ENCODE data around the gene CENPP.

The CENPP gene

DNA sequence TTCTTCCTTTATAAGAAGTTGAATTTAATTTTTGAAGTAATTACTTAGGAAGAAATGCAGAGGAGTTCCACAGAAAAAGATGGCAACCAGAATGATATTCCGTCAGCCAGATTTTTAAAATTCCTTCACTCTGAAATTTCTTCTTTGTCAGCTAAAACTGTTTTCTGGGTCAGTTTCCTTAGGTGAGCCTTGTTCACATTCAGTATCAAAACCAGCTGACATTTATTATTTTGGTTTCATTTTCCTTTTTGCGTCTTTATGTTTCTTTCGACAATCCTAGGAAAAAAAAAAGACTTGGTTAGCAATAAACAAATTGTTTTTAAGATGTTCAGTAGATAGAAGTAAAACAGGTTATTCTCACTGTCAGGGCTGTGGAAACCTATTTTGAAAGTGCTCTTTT, 28.1 kb upstream of the CENPP start:
- ATAC-seq (no peak), DNase-seq (no peak)
- H3K4me3 Mint-ChIP-seq, result no peak overlapping the region
- H3K9me3 Mint-ChIP-seq, result no peaks in the 10 kb centered on the region
- peaks cover 57% of the 10 kb centered on the region for H3K36me3 Mint-ChIP-seq (ENCODE audit: low read depth)
- peaks cover 2% of the 10 kb centered on the region for H3K27me3 Mint-ChIP-seq
- peak overlapping the region; percentile 53 for H3K27ac Mint-ChIP-seq
- H3K4me1 Mint-ChIP-seq, result peaks cover 38% of the 10 kb centered on the region

DNA sequence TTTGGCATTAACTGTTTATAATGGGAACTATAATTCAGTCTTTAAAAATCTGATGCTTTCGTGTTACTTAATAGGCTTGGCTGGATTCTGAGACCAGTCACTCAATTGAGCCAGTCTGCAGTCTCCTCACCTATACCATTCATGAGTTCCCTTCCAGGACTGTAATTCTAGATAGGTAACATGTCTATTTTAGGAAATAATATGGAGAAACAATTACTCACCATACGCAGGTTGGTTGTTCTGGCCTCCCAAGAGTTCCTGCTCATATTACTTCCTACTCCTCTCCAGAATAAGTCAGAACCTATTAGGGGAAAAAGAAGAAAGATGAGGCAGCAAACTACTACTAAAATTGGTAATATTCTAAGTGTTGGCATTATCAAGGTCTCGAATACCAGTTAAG, 27.7 kb upstream of the CENPP start:
- no peak overlapping the region for H3K4me3 Mint-ChIP-seq
- H3K27ac Mint-ChIP-seq, result peak overlapping the region; percentile 53
- peaks cover 56% of the 10 kb centered on the region for H3K36me3 Mint-ChIP-seq (ENCODE audit: low read depth)

GRCh38 chr9:92299116-92299515, 26.6 kb upstream of the CENPP start:
- Mint-ChIP-seq H3K27ac (peak overlapping the region; percentile 61), H3K36me3 (ENCODE audit: low read depth) (peaks cover 61% of the 10 kb centered on the region)

More for the DNA sequence above, 27.7 kb upstream of the CENPP start:
- peaks cover 34% of the 10 kb centered on the region for H3K4me1 Mint-ChIP-seq
- H3K9me3 Mint-ChIP-seq, result no peaks in the 10 kb centered on the region
- H3K27me3 Mint-ChIP-seq, result peaks cover 2% of the 10 kb centered on the region
- no peak for DNase-seq
- ATAC-seq, result no peak

DNA sequence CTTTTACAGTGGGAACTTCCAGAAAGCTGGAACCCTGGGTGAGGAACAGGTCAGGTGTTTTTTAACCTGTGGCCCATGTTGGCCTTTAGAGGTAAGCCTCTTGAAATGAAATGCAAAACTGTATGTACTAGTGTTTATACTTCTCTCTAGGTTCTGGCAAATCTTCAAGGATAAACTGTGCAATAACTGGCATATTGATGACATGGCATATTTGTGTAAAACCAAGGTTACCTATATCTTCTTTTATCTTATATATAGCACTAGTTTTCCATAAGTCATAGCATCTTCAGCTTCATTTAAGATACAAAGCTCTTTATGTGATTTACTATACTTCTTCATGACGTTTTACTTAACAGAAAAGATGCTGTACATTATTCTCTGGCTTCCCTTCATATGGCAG, 24.8 kb upstream of the CENPP start:
- ATAC-seq (no peak), DNase-seq (no peak)
- Mint-ChIP-seq H3K9me3 (no peaks in the 10 kb centered on the region), H3K27ac (no peak overlapping the region), H3K36me3 (ENCODE audit: low read depth) (peaks cover 67% of the 10 kb centered on the region), H3K4me1 (peaks cover 16% of the 10 kb centered on the region), H3K27me3 (no peaks in the 10 kb centered on the region), H3K4me3 (no peak overlapping the region)

More at GRCh38 chr9:92299116-92299515, 26.6 kb upstream of the CENPP start:
- no peak for DNase-seq
- no peaks in the 10 kb centered on the region for H3K27me3 Mint-ChIP-seq
- ATAC-seq, result no peak
- no peak overlapping the region for H3K4me3 Mint-ChIP-seq
- H3K4me1 Mint-ChIP-seq, result peaks cover 28% of the 10 kb centered on the region
- no peaks in the 10 kb centered on the region for H3K9me3 Mint-ChIP-seq

DNA sequence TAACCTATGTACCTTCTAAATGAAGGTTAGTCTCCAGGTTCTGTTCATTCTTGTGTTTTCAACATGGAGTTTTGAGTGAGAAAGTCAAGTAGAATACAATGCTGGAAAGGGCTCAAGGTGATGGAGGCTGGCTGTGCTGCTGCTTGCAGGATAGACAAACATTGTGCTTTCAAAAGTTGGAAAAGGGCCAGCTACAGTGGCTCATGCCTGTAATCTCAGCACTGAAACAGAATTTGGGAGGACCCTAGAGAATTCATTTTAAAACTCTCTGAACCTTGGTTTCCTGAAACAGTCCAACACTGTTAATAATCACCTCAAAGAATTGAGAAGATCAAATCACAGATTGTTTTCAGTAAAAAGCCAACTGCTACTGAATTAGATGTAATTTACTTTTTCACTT, 16.9 kb upstream of the CENPP start:
- DNase-seq, result no peak
- peaks cover 10% of the 10 kb centered on the region for H3K4me1 Mint-ChIP-seq
- no peaks in the 10 kb centered on the region for H3K27me3 Mint-ChIP-seq
- H3K27ac Mint-ChIP-seq, result no peak overlapping the region
- peaks cover 68% of the 10 kb centered on the region for H3K36me3 Mint-ChIP-seq (ENCODE audit: low read depth)
- no peak for ATAC-seq
- H3K4me3 Mint-ChIP-seq, result no peak overlapping the region
- no peaks in the 10 kb centered on the region for H3K9me3 Mint-ChIP-seq

DNA sequence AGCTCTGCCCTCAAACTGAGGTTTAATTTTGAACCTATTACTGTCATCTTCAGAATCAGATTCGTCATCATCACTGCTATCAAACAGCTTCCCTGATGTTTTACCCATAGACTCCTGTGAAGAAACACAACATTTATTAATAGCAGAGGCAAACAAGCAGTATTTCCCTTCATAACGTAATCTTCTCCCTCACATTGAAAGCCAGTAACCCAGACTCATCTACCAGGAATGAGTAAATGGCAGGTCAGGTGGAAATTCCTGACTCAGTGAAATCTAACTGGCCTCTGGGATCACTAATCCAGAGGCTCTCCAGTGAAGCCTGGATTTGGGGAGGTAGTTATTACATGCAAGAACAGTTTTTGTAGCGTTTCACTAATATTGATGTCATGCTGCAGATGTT, 15.2 kb upstream of the CENPP start:
- peaks cover 22% of the 10 kb centered on the region for H3K4me1 Mint-ChIP-seq
- H3K27ac Mint-ChIP-seq, result no peak overlapping the region
- H3K36me3 Mint-ChIP-seq (ENCODE audit: low read depth), result peaks cover 73% of the 10 kb centered on the region
- H3K4me3 Mint-ChIP-seq, result no peak overlapping the region
- no peak for ATAC-seq
- H3K9me3 Mint-ChIP-seq, result no peaks in the 10 kb centered on the region
- no peak for DNase-seq
- no peaks in the 10 kb centered on the region for H3K27me3 Mint-ChIP-seq

GRCh38 chr9:92312887-92313623, 12.7 kb upstream of the CENPP start:
- ATAC-seq (no peak), DNase-seq (no peak)
- H3K4me3 Mint-ChIP-seq, result no peak overlapping the region
- no peaks in the 10 kb centered on the region for H3K9me3 Mint-ChIP-seq
- H3K36me3 Mint-ChIP-seq (ENCODE audit: low read depth), result peaks cover 76% of the 10 kb centered on the region
- H3K4me1 Mint-ChIP-seq, result peaks cover 22% of the 10 kb centered on the region
- no peaks in the 10 kb centered on the region for H3K27me3 Mint-ChIP-seq
- H3K27ac Mint-ChIP-seq, result peak overlapping the region; percentile 25

DNA sequence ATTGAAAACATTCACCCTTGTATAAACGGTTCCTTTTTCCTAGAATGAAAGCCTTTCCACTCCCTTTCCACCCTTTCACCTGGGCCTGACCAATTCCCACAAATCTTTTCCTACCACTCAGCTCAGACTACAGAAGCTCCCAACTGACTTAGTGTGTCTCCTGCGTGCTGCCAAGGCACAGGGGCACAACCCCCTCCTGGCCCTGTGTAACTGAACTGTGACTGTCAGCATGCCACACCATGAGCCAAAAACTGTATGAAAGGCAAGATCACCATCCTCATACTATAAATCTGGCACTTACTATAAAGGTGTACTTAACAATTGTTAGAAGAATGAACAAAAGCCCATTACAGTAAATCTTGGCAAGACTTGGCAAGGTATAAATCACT, 12.1 kb upstream of the CENPP start:
- H3K27ac Mint-ChIP-seq, result peak overlapping the region; percentile 25
- no peak for ATAC-seq

GRCh38 chr9:92315456-92315855, 10.3 kb upstream of the CENPP start:
- peaks cover 73% of the 10 kb centered on the region for H3K36me3 Mint-ChIP-seq (ENCODE audit: low read depth)
- DNase-seq (no peak), ATAC-seq (no peak)
- H3K9me3 Mint-ChIP-seq, result no peaks in the 10 kb centered on the region
- H3K4me3 Mint-ChIP-seq, result no peak overlapping the region
- no peaks in the 10 kb centered on the region for H3K27me3 Mint-ChIP-seq
- peaks cover 22% of the 10 kb centered on the region for H3K4me1 Mint-ChIP-seq
- no peak overlapping the region for H3K27ac Mint-ChIP-seq

More for the DNA sequence above, 12.1 kb upstream of the CENPP start:
- Mint-ChIP-seq H3K4me1 (peaks cover 22% of the 10 kb centered on the region), H3K4me3 (no peak overlapping the region), H3K27me3 (no peaks in the 10 kb centered on the region), H3K36me3 (ENCODE audit: low read depth) (peaks cover 76% of the 10 kb centered on the region), H3K9me3 (no peaks in the 10 kb centered on the region)
- no peak for DNase-seq

DNA sequence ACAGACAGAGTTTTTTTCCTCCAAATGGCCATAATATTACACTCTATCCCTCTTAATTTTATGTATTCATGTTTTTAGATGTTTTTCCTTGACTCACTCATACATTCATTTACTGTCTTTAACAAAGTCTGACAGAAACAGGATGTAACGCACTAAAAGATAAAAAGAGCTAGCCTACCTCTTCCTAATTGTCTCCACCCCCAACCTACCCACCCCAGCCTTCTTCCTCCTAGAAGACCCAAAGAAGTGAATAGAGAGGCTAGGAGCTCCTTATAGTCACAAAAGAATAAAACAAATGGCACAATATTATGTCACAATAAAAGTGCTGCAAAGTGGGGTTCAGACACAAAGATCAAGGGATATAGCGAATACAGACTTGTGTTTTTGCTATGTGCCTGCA, 1.3 kb upstream of the CENPP start:
- DNase-seq (no peak), ATAC-seq (no peak)
- H3K36me3 Mint-ChIP-seq (ENCODE audit: low read depth), result peaks cover 40% of the 10 kb centered on the region
- H3K4me3 Mint-ChIP-seq, result peak overlapping the region; percentile 96
- H3K27me3 Mint-ChIP-seq, result no peaks in the 10 kb centered on the region
- H3K9me3 Mint-ChIP-seq, result no peaks in the 10 kb centered on the region
- peak overlapping the region; percentile 98 for H3K27ac Mint-ChIP-seq
- peaks cover 36% of the 10 kb centered on the region for H3K4me1 Mint-ChIP-seq

- DNase-seq (no peak), ATAC-seq (peak; percentile 30)
- no peaks in the 10 kb centered on the region for H3K9me3 Mint-ChIP-seq
- peak overlapping the region; percentile 96 for H3K4me3 Mint-ChIP-seq
- peaks cover 37% of the 10 kb centered on the region for H3K4me1 Mint-ChIP-seq
- H3K27ac Mint-ChIP-seq, result peak overlapping the region; percentile 98
- no peaks in the 10 kb centered on the region for H3K27me3 Mint-ChIP-seq
- H3K36me3 Mint-ChIP-seq (ENCODE audit: low read depth), result peaks cover 37% of the 10 kb centered on the region
Observed at GRCh38 chr9:92324889-92325268, 874 bp upstream of the CENPP start.

- no peaks in the 10 kb centered on the region for H3K9me3 Mint-ChIP-seq
- H3K27me3 Mint-ChIP-seq, result no peaks in the 10 kb centered on the region
- DNase-seq (no peak), ATAC-seq (no peak)
- peak overlapping the region; percentile 98 for H3K27ac Mint-ChIP-seq
- peak overlapping the region; percentile 96 for H3K4me3 Mint-ChIP-seq
- H3K4me1 Mint-ChIP-seq, result peaks cover 37% of the 10 kb centered on the region
- peaks cover 31% of the 10 kb centered on the region for H3K36me3 Mint-ChIP-seq (ENCODE audit: low read depth)
Observed at GRCh38 chr9:92325991-92326500, 293 bp downstream of the CENPP start.

DNA sequence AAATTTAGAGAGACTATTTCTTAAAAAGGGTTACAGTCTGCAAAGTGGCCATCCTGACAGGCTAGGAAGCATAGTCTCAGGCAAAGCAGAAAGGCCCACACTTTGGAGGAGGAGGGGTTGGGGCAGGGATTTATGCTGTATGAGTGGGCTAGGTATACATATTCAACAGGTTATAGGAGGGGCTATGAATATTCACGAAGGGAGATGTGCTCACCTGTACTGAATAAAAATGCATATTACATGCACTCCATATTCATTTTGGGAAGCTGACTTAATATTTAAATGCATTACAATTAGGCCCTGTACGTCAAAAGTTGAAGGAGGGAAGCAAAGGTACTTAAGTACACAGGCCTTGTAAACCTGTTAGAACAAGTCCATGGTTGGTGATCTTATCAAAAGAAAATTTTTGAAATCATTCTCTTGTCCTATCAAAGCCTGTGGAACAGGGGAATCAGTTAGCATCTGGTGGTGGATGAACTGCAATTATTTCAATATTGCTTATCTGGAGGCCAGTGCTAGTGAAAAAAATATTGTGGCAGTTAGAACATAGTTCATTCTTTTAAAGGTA, 1.6 kb downstream of the CENPP start:
- DNase-seq (no peak), ATAC-seq (no peak)
- Mint-ChIP-seq H3K27me3 (no peaks in the 10 kb centered on the region), H3K9me3 (no peaks in the 10 kb centered on the region), H3K36me3 (ENCODE audit: low read depth) (peaks cover 23% of the 10 kb centered on the region), H3K4me1 (peaks cover 37% of the 10 kb centered on the region), H3K27ac (peak overlapping the region; percentile 98), H3K4me3 (peak overlapping the region; percentile 96)

- Mint-ChIP-seq H3K36me3 (ENCODE audit: low read depth) (peaks cover 23% of the 10 kb centered on the region), H3K4me3 (no peak overlapping the region), H3K9me3 (no peaks in the 10 kb centered on the region), H3K27ac (no peak overlapping the region), H3K27me3 (no peaks in the 10 kb centered on the region), H3K4me1 (peaks cover 35% of the 10 kb centered on the region)
- ATAC-seq, result no peak
- DNase-seq, result no peak
Observed at GRCh38 chr9:92328225-92328624, 2.5 kb downstream of the CENPP start.

DNA sequence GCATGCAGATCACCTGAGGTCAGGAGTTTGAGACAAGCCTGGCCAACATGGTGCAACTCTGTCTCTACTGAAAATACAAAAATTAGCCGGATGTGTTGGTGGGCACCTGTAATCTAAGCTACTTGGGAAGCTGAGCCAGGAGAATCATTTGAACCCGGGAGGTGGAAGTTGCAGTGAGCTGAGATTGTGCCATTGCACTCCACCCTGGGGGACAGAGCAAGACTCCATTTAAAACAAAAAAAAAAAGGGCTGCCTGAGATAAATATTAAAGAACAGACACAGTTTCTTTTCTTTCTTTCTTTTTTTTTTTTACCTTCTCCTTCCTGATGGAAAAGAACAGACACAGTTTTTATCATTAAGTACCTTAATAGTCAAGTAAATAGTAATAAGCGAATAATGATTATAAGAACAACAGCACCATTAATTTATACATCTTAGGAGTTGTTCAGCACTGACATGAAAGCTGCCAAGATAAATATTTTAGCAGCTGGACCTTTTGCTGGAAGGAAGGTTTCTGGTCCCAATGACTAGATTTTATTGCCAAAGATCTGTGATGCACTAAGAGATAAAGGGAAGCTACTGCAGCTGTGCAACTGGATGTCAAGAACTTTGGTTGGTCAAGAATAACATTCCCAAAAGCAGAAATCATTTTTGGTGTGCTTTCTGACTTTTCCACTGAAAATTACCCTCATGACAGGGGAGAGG, 7.0 kb downstream of the CENPP start:
- Mint-ChIP-seq H3K36me3 (ENCODE audit: low read depth) (peaks cover 29% of the 10 kb centered on the region), H3K27ac (no peak overlapping the region), H3K4me1 (peaks cover 8% of the 10 kb centered on the region), H3K27me3 (no peaks in the 10 kb centered on the region), H3K9me3 (no peaks in the 10 kb centered on the region), H3K4me3 (no peak overlapping the region)
- no peak for DNase-seq
- no peak for ATAC-seq
